NCI-H1092 treated with DMSO at 0.1 percent for 48 hours (cell line): ENCODE results near the gene MORN5.

Experiments
- DNase-seq: peaks from one replicate; lab custom pipeline; 2025; lab: John Stamatoyannopoulos, UW

MORN5 gene

DNA sequence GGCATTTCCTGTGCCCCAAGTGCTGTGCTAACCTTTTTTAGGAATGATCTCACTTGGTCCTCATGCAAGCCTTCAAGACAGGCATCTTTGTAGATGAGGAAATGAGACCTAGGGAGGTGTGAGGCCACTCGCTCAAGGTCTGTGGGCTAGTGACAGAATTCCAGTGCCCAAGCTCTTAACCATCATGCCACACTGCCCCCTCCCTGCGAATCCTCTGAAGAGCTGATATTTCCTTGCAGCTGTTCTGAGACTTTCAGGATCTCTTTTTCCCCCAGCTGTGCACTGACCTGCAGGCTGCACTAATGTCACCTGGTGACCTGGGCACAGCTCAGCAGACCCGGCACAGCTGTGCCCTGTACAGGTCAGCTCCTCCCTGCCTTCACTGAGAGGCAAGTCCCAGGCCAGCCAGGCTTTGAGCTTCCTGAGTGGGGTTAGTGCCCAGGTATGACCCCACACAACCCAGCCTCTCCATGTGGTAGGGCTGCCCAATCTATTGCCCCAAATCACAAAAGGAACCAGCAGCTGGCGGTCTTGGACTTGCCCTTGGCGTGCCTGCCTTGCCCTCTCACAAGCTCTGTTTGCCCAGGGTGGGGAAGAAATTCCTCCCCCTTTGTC is 32.7 kb downstream of the MORN5 start:
- DNase-seq, result no peak

DNA sequence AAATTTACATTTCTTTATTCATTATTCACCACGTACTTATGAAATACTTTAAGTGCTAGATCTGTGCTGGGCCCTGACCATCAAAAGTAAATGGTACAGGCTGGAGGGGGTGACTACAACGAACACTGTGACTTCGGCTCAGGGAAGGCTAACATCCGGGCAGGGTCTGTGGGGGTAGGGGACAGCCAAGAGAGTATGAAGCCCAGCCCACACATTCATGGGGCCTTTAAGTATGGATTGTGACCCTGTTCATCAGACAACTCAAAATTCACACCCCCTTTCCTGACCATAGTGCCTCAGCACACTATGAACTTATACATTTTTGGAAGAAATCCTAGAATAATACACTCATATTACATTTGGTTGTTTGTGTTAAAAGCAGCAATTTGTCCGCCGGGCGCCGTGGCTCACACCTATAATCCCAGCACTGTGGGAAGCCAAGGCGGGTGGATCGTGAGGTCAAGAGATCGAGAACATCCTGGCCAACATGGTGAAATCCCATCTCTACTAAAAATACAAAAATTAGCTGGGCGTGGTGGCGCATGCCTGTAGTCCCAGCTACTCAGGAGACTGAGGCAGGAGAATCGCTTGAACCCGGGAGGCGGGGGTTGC is 33.3 kb downstream of the MORN5 start:
- DNase-seq, result no peak

DNA sequence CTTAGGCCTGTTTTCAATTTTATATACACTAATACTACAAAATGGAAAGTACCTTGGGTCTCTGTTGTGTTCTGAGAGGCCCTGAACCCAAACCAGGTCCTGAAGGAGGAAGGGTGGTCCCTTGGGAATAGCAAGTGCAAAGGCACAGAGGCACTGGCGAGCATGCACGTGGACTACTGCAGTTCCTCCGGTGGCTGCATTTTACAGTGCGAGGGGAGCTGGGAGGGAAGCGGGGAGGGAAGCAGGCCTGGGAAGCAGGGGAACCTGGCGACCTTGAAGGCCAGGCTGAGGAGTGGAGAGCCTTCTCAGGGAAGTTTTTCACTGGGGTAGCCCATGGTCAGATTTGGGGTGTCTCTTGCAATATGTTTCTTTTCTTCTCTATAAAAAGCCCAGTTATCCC is 33.9 kb downstream of the MORN5 start:
- DNase-seq, result no peak

DNA sequence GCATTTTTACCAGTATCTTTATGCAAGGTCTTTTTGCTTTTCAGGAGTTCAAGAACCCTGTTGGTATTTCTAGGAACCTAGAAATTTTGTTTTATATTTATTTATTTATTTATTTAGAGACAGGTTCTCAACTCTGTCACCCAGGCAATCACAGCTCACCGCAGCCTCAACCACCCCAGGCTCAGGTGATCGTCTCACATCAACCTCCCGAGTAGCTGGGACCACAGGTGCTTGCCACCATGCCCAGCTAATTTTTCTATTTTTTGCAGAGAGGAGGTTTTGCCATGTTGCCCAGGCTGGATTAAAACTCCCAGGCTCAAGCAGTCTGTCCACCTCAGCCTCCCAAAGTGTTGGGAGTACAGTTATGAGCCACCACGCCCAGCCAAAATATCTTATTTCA is 36.2 kb downstream of the MORN5 start:
- DNase-seq, result no peak

DNA sequence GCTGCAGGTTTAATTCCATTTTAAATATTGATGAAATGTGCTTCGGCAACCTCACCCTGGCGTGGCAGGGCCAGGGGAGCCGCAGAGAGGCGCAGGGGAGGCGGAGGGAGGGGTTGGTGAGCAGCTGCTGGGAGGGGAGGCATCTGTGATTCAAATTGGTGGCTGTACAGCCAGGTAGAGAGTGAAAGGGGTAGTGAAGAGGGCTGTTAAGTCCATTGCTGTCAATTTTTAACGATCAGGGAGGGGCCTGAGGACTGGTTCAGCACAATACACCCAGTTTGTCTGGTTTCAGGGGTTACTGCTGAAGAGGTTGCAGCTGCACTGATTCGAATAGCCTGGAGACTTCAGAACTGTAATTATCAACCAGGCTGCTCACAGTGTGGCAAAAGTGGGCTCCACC is 37.7 kb downstream of the MORN5 start:
- peak; percentile 86 for DNase-seq

DNA sequence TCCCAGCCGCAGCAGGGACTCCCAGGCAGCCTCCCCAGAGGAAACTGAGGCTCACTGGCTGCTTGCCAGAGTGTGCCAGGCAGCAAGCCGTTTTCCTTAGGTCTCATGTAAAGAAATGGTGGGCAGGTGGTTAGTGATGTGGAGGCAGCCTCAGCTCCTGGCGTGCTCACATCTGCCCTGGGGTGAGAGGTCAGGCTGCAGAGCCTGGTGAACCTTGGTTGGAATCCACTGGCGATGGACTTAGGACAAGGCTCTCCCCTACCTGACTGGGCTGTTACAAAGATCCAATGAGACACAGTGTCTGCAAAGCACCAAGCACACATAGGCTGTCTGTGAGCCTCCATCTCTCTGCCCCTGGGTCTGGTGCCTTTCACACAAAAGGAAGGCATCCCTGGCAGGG is 38.2 kb downstream of the MORN5 start:
- DNase-seq, result no peak

DNA sequence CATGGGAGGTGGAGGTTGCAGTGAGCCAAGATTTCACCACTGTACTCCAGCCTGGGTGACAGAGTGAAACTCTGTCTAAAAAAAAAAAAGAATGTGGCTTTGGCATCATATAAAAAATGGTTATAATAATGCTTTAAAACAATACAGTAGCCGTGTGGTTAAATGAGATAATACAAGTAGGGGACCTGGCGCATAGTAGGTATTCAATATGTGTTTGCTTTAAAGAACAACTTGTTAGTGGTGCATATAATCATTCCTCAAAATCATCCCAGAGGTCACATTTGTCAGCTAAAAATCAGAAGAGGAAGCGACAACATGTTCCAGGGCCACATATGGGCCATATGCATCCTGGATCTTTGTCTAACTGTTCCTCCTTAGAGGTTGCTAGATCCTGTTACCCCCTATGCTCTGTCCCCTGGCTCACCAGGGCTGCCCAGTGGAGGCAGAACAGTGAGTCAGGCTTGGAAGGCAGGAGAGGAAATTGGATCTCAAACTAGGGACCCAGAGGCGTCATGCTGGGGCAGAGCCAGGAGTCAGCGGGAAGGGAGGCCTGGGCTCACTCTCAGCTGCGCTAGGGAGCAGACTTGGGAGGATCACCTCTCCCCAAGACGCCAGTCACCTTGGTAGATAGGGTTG is 41.4 kb downstream of the MORN5 start:
- no peak for DNase-seq

DNA sequence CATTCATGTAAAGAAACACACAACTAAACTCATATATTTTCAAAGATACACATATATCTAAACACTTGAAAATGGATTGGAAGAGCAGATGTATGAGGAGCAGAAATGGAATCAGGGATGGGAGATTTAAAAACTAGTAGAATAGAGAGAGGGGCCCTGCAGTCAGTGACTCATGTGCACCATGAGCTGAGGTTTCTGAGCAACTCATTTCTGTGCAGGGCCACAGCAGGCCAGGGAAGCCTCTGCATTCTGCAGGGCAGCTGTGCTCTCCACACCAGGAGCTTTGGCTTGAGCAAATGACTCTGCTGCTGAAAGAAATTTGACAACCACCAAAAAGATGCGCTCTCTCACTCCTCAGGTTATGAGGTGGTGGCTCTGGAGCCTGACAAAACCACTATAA is 41.9 kb downstream of the MORN5 start:
- no peak for DNase-seq

DNA sequence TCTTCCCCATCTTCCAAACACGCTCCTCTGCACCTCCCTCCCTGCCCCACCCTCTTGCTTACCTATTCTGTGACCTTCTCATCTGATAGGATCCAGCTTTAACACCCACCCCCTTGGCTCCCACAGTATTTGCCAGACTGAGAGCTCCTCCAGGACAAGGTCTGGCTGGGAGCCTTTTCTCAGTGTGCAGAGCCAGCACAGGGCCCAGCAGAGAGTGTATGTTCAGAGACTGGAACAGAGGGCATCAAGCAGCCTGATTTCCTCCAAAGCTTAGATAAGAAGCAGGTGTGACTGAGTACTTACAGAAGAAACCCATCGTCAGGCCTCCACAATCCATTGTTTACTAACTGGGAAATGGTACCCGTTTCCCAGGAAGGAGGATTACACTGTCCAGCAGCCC is 42.4 kb downstream of the MORN5 start:
- DNase-seq, result no peak

DNA sequence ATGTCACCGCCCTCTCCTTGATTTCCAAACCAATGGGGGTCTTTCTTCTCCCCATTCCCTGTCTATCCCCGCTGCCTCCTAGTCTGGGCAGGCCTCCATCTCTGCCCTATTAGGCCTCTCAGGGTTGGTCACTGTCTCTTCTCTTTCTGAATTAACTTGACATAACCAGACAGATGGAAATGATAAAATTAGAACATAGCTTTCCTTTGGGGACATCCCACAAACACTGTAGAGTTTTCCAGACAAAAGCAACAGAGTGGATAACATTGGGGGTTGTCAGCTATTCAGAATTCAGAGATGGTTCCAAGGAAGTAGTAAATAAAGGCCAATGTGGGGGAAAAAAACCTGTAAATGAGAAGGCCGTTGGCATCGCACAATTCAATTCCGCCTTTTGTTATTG is 44.3 kb downstream of the MORN5 start:
- DNase-seq, result no peak

DNA sequence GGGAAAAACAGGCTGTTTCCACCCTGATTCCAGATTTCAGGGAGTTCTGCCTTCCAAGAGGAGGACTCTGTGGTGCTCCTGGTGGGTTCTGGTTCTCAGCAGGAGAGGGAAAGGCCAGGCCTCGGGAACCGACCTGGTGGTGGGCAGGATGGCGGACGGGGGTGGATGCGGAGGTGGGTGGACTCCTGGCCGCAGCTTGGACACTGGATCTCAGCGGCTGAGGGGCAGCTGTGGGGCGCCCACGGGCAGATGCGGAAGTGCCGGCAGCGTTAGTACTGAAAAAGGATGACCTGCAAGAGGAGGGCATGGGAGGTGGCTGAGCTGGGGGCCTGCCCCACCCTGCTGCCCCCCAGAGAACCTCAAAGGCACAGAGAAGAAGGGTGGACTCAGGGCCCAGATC is 44.8 kb downstream of the MORN5 start:
- no peak for DNase-seq

DNA sequence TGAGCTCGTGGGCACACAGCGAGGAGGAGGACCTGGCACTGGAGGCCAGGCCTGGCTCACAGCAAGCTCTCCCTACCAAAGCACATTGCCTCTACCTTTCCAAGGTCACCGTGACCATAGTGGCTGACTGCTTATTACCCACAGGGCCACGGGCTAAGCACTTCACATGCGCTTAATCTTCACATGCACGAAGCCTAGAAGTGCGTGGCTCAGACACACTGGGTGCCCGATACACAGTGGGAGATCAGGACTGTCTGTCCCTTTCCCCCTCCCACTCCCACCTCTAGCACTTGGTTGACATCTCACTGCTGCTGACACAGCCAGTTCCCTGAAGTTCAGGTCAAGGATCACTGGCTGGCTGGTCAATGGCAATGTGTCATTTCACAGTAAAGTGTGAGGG is 45.5 kb downstream of the MORN5 start:
- DNase-seq, result no peak

DNA sequence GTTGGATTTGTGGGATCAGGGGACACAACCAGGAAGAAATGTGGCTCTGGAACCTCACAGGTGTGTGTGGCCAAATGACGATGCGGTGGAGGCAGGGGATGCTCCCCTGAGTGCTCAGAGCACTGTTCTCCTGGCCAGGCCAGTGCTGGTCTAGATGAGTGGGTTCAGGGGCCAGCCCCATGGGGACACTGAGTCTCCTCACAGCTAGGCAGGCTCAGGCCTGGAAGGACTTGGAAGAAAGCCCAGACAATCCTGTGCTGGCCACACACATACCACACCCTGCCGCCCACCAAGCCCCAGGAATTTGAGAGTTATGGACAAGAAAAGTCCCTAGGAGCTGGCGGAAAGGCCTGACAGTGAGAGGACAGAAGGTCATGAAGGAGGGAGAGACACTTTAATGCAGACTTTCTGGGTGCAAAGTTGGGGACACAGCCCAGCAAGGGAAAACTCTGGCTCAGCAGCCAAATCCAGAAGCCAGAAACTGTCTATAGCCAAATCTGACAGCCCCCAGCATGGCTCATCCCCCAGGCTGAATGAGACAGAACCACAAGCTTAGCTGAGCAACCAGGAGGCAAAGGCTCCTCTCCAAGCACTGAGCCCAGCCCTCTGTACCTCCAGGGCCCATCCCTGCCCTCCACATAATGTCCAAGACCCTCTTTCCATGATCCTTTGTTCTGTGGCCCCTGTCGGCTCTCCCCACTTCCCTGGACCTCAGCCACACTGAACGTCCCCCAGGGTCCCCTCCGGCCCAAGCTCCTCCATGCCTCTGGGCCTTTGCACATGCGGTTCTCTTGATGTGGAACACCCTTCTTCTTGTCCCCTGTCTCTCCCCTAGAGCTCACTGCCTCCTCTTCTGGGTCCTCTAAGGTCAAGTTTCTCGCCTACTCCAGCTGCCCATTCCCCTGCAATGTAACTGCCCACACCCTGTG is 46.7 kb downstream of the MORN5 start:
- DNase-seq, result no peak

DNA sequence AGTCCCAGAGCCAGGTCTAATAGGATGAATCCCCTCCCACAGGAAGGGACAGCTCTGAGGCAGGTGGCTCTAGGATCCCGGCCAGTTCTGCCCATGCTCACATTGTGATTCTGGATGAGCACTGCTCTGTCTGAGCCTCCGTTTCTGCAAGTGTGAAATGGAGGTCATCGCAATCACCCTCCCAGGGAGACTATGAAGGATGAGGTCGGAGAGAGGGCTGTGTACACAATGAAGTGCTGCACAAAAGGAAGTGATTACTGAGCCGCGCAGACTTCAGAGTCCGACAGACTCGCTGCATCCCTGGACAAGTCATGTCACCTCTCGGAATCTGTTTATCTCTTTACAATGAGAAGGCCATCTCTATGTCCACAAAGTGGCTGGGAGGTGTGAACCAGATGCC is 47.4 kb downstream of the MORN5 start:
- no peak for DNase-seq

DNA sequence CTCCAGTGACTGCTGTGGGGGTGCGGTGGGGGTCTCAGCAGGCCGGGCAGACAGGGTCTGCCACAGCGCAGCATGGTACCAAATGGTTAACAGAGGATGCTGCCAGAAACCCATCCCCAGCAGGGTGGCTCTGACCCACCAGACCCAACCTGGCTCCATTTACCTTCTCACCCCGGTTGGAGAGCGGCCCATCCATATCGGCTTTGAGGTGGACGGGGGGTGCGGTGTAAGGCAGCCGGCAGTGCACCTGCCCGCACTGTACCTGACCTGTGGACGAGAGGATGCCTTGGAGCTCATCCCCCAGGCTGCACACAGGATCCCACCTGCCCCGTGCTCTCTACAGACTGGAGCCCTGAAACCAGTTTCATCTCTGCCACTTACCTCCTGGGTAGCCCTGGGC is 49.7 kb downstream of the MORN5 start:
- no peak for DNase-seq

DNA sequence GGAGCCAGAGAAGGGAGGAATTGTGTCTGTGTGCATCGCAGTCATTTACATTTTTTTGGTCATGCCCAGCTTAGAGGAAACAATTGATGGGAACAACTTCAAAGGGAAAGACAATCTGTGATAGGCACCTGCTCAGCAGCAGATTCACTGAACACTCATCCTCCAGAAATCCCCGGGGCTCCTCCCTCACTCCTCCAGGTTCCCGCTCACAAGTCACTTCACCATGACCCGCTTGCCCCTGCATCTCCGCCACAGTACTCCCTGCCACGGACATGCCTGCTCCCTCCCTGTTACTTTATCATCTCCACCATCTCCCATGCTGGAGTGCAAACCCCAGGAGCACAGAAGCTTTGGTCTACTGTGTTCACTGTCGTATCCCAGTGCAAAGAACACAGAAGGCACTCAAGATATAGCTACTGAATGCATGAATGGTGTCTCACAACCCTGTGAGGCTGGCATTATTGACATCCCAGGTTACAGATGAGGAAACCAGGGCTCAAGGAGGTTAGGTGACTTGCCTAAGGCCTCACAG is 52.8 kb downstream of the MORN5 start:
- no peak for DNase-seq

DNA sequence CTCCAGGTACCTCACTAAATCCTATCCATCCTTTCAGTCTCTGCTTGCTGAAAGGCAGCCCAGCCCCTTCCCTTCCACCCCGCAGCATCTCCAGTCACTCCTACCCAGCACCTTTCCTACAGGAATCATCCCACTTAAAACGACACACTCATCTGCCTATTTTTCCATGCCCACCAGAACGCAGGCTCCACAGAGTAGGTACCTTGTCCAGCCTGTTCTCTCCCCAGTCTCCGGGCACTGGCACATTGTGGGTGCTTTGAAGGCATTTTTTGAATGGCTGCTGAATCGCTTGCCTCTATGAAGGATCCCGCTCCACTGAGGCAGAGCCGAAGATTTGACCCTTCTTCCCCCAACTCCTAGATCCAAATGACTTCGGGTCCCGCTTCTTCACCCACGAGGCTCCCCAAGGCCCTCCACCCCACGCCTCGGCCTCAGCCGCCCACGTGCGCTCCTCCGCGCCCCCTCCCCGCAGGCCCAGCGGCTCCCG is 53.4 kb downstream of the MORN5 start:
- DNase-seq, result no peak

DNA sequence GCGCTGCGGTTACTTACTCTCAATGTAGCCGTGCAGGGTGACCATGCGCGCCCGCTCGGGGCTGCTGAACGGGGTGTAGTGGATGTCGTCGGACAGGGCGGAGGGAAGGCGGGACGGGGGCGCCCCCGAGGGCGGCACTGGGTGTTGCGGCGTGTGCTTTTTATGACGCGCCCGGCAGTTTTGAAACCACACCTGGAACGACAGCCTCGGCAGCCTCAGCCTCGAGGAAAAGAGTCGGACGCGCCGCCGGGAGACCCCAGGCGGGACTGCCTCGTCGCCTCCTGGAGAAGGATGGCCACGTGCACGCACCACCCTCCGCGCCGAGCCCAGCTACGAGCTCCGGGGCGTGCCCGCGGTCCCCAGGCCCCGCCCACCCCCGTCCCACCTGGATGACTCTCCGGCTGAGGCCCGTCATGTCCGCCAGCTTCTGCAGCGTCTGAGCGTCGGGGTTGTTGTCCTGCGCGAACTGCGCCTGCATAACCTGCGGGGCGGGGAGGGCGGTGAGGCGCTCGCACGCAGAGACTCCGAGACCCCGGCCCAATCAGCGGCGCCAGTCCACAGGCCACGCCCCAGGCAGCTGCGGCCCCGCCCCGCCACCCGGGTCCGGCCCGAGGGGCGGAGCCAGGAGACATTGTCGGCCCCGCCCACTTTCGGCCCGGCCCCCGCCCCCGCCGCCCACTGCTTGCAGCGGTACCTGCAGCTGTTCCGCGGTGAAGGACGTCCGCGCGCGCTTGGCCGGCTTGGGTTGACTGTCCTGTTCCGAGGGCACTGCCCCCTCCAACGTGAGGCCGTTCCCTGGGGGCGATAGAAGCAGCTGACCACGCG is 54.1 kb downstream of the MORN5 start:
- peak; percentile 74 for DNase-seq

DNA sequence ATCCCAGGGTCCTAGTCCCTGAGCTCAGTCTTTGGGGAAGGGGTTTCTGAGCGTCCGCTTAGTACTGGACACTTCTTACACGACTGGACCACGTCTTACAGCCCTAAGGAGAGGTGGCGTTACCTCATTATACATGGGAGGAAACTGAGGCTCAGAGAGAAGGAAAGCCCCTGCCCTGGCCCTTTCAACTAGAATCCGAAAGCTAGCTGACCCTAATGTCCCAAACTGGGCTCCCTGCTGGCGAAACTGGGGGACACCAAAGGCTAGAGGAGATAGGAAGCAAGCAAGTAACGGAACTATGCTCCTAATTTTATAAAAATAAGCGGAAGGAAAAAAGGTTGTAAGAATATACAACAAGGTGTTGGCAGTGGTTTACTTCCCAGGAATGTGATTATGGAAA is 54.8 kb downstream of the MORN5 start:
- DNase-seq, result no peak

DNA sequence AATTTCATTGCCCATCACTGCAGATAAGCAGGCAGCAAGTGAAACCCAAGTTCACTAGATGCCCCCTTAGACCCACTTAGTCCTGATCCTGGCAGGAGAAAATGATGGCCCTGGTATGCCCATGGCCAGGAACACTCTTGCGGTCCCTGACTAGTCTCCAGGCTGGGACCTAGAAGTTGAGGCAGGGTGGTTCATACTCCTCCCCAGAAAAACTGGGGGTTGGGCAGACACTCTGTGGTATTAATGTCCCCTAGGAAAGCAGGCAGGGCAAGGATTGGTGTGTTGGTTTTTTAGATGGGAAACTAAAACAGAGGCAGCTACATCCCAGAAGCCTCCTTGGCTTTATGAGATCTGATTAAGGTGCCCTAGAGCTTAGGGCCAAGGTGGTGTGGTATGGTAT is 56.0 kb downstream of the MORN5 start:
- no peak for DNase-seq

DNA sequence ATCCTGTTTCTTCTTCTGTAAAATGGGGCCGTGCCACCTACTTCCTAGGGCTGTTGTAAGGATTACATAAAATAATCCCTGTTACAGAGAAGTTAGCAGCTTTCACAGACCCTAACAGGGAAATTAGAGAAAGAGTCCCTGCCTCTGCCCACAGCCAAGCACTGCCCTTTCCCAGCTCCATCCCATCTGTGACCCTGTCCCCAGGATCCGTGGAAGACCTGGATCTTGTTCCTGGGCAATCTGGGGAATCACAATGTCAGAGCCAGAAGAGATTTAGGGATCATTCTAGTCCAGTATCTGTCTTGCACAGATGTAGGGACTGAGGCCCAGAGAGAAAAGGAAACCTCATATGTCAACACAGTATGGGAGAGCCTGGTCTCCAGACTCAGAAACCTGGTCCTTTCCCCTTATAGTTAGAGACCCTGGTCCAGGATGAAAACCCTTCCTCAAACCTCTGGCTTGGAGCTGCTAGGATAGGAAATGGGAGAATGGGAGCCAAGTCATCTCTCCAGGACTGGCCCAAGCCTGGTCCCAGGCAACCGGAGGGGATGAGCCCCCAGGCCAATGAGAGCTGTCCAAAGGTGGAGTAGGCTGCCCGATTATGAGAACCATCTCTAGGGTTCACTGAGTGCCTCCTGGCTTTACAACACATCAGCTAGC is 56.6 kb downstream of the MORN5 start:
- no peak for DNase-seq
